HepG2 (cell line): ENCODE data around the gene PEX11A. TPM values are rescaled to one million over a fixed set of nuclear protein-coding genes. Genes with fewer than 3 reads are reported as not detected.

Experiments
- CHD2 ChIP-seq: IDR thresholded peaks from 2 replicates; pipeline ENCODE4 v1.6.1; 2011; ENCODE audit warnings: low read depth, low read length, improper control_type of control experiment
- DMAP1 ChIP-seq: IDR thresholded peaks from 2 replicates; pipeline ENCODE4 v1.6.1; 2016
- HBP1 ChIP-seq: IDR thresholded peaks from 2 replicates; pipeline ENCODE4 v1.6.1; 2016; ENCODE audit warnings: low read depth, control low read depth
- HIVEP1 ChIP-seq: sonication (generic); formaldehyde crosslinking; IDR thresholded peaks from 2 replicates; pipeline ENCODE4 v1.4.0; 2020; ENCODE audit warnings: mild to moderate bottlenecking, missing genetic modification reagents
- MXD1 ChIP-seq: sonication (generic); formaldehyde crosslinking; IDR thresholded peaks from 2 replicates; pipeline ENCODE4 v1.4.0; 2020; ENCODE audit warnings: mild to moderate bottlenecking, missing genetic modification reagents
- PHF21A ChIP-seq: sonication (generic); formaldehyde crosslinking; IDR thresholded peaks from 2 replicates; pipeline ENCODE4 v1.5.0; 2020; ENCODE audit warnings: mild to moderate bottlenecking, missing genetic modification reagents
- PLRG1 ChIP-seq: fragments of 450-650 bp; conservative IDR thresholded peaks from 2 replicates; pipeline ENCODE4 v1.6.1; 2016
- RFX1 ChIP-seq: fragments of 450-650 bp; IDR thresholded peaks from 2 replicates; pipeline ENCODE4 v1.6.1; 2017
- SKI ChIP-seq: fragments of 450-650 bp; IDR thresholded peaks from one replicate; pipeline ENCODE4 v1.6.1; 2018; ENCODE audit warnings: mild to moderate bottlenecking; ENCODE audit not compliant: partially characterized antibody
- TP53 ChIP-seq: sonication (generic); formaldehyde crosslinking; conservative IDR thresholded peaks from 2 replicates; pipeline ENCODE4 v1.4.0; 2020; ENCODE audit warnings: missing genetic modification reagents
- TRIM24 ChIP-seq: sonication (generic); formaldehyde crosslinking; IDR thresholded peaks from 2 replicates; pipeline ENCODE4 v1.8.0; 2022; ENCODE audit warnings: mild to moderate bottlenecking, missing genetic modification reagents
- XRCC5 ChIP-seq: fragments of 200-400 bp; formaldehyde crosslinking; optimal IDR thresholded peaks from 2 replicates; pipeline ENCODE3; 2017; ENCODE audit warnings: mild to moderate bottlenecking, low read length
- ZNF407 ChIP-seq: sonication (generic); formaldehyde crosslinking; IDR thresholded peaks from one replicate; pipeline ENCODE4 v1.5.1; 2020; ENCODE audit warnings: mild to moderate bottlenecking, missing genetic modification reagents; ENCODE audit errors: not compliant biosample characterization
- ZSCAN12 ChIP-seq: sonication (generic); formaldehyde crosslinking; IDR thresholded peaks from 2 replicates; pipeline ENCODE4 v1.9.0; 2021; ENCODE audit warnings: mild to moderate bottlenecking, missing genetic modification reagents
- ZSCAN22 ChIP-seq: sonication (generic); formaldehyde crosslinking; IDR thresholded peaks from 2 replicates; pipeline ENCODE4 v1.4.0; 2020; ENCODE audit warnings: mild to moderate bottlenecking, missing genetic modification reagents
- polyA plus RNA-seq, 8 experiments: library from polyadenylated mRNA; depleted of rRNA in 3 of 8; stranded (reverse) in 7 of 8; unstranded in 1 of 8; fragments of >200 nt; fragmentation: Illumina TruSeq in 4 of 8; extraction: Trizol in 4 of 8; gene quantifications; 2 replicates each; pipeline versions ENCODE4 v1.2.1 to v1.2.3, GENCODE V29; 2011 to 2016; ENCODE audit warnings: low read depth in 4 of 8, missing spikeins in 1 of 8, mixed read lengths in 1 of 8; ENCODE audit not compliant: insufficient read depth in 1 of 8
- total RNA-seq, 5 experiments: library from RNA; depleted of rRNA; stranded (reverse); fragments of >200 nt; fragmentation: Illumina TruSeq; extraction: Trizol; gene quantifications; 2 replicates each; pipeline ENCODE4 v1.2.3, GENCODE V29; 2016; ENCODE audit warnings: low read depth in 1 of 5
- TF ChIP-seq, protein P1 (sequence below): sonication (generic); formaldehyde crosslinking; IDR thresholded peaks from 2 replicates; pipeline ENCODE4 v1.9.0; 2021; ENCODE audit warnings: missing genetic modification reagents, borderline replicate concordance

PEX11A gene
- total and polyA plus RNA-seq, 2 of the 13 experiments (the other 11 are each of a cell fraction or from before 2014, with no cell fraction given), result 9.9 to 15.1 TPM

GRCh38 chr15:89680282-89680873, 10.2 kb downstream of the PEX11A start (continued):
- TF ChIP-seq ZNF407 (CRISPR knock-in tag) (no peak), PLRG1 (no peak), TRIM24 (CRISPR knock-in tag) (no peak), SKI (peak; percentile 30), TP53 (CRISPR knock-in tag) (no peak), PHF21A (CRISPR knock-in tag) (peak; percentile 87), HIVEP1 (no peak), DMAP1 (CRISPR knock-in tag) (no peak), ZSCAN22 (CRISPR knock-in tag) (no peak), XRCC5 (no peak), MXD1 (CRISPR knock-in tag) (no peak), RFX1 (no peak), CHD2 (no peak), HBP1 (CRISPR knock-in tag) (no peak), ZSCAN12 (CRISPR knock-in tag) (no peak)
- TF ChIP-seq, protein P1, sequence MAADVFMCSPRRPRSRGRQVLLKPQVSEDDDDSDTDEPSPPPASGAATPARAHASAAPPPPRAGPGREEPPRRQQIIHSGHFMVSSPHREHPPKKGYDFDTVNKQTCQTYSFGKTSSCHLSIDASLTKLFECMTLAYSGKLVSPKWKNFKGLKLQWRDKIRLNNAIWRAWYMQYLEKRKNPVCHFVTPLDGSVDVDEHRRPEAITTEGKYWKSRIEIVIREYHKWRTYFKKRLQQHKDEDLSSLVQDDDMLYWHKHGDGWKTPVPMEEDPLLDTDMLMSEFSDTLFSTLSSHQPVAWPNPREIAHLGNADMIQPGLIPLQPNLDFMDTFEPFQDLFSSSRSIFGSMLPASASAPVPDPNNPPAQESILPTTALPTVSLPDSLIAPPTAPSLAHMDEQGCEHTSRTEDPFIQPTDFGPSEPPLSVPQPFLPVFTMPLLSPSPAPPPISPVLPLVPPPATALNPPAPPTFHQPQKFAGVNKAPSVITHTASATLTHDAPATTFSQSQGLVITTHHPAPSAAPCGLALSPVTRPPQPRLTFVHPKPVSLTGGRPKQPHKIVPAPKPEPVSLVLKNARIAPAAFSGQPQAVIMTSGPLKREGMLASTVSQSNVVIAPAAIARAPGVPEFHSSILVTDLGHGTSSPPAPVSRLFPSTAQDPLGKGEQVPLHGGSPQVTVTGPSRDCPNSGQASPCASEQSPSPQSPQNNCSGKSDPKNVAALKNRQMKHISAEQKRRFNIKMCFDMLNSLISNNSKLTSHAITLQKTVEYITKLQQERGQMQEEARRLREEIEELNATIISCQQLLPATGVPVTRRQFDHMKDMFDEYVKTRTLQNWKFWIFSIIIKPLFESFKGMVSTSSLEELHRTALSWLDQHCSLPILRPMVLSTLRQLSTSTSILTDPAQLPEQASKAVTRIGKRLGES (CRISPR knock-in tag), result no peak
